Fibroblast of lung (primary cell): ENCODE data around the gene DIAPH1.

Experiments
- CTCF ChIP-seq, 2 donors: IDR thresholded peaks in 1 of 2; conservative IDR thresholded peaks in 1 of 2; 1 replicate in 1 of 2; 2 replicates in 1 of 2; pipeline ENCODE4 v1.5.1; 2011 to 2012; ENCODE audit warnings: low read length in 2 of 2, control low read depth in 1 of 2, inconsistent platforms in 1 of 2, low read depth in 1 of 2, mild to moderate bottlenecking in 1 of 2
- EZH2 ChIP-seq: IDR thresholded peaks from 2 replicates; pipeline ENCODE4 v1.5.1; 2012; ENCODE audit warnings: low read length, control low read depth, mild to moderate bottlenecking; ENCODE audit errors: missing control alignments

- TF ChIP-seq CTCF (conservative IDR thresholded peaks at IDR 0.05 in 1 of 2, IDR thresholded peaks at IDR 0.05 in 1 of 2; ENCODE audit: low read depth in 1 of 2, low read length in 2 of 2) (no peak), EZH2 (no peak)
Observed at GRCh38 chr5:141573489-141574121, 45.2 kb downstream of the DIAPH1 start.
